ENCODE data around the gene GLB1L2. TPM values are rescaled to one million over a fixed set of nuclear protein-coding genes. Genes with fewer than 3 reads are reported as not detected.

GLB1L2 gene
- total RNA-seq, 2 donors from 2014 or later: 2.5 to 4.1 TPM

GRCh38 chr11:134417871-134418840 lies 86.4 kb downstream of the GLB1L2 start:
- H3K27me3 ChIP-seq (replicated peaks; ENCODE audit: insufficient read depth): peaks cover 3% of the 10 kb centered on the region
- no peak overlapping the region for H3K4me3 ChIP-seq
- ATAC-seq (ENCODE audit: insufficient number of reproducible peaks, low FRiP score, low read depth) (no peak), DNase-seq (ENCODE audit: low spot score) (no peak)
- H3K9me3 ChIP-seq: no peaks in the 10 kb centered on the region
- no peak for TF ChIP-seq CTCF (IDR thresholded peaks at IDR 0.05)
- no peak overlapping the region for H3K27ac ChIP-seq
- no peaks in the 10 kb centered on the region for H3K4me1 ChIP-seq (ENCODE audit: control insufficient read depth in 1 of 2, low read depth in 2 of 2)
- H3K36me3 ChIP-seq: no peaks in the 10 kb centered on the region

GRCh38 chr11:134423106-134423505 lies 91.3 kb downstream of the GLB1L2 start:
- ATAC-seq (ENCODE audit: insufficient number of reproducible peaks, low FRiP score, low read depth) (no peak), DNase-seq (ENCODE audit: low spot score) (no peak)
- Histone ChIP-seq H3K9me3 (no peaks in the 10 kb centered on the region), H3K27ac (no peak overlapping the region), H3K4me3 (no peak overlapping the region), H3K36me3 (no peaks in the 10 kb centered on the region), H3K4me1 (ENCODE audit: control insufficient read depth in 1 of 2, low read depth in 2 of 2) (no peaks in the 10 kb centered on the region), H3K27me3 (replicated peaks; ENCODE audit: insufficient read depth) (no peaks in the 10 kb centered on the region)
- TF ChIP-seq CTCF (IDR thresholded peaks at IDR 0.05): no peak

- no peaks in the 10 kb centered on the region for H3K9me3 ChIP-seq
- ATAC-seq (ENCODE audit: insufficient number of reproducible peaks, low FRiP score, low read depth): no peak
- H3K4me3 ChIP-seq: no peak overlapping the region
- H3K27me3 ChIP-seq (replicated peaks; ENCODE audit: insufficient read depth): no peaks in the 10 kb centered on the region
- TF ChIP-seq CTCF (IDR thresholded peaks at IDR 0.05): no peak
- H3K4me1 ChIP-seq (ENCODE audit: control insufficient read depth in 1 of 2, low read depth in 2 of 2): no peaks in the 10 kb centered on the region
- DNase-seq (ENCODE audit: low spot score): no peak
- no peak overlapping the region for H3K27ac ChIP-seq
- no peaks in the 10 kb centered on the region for H3K36me3 ChIP-seq
Observed at GRCh38 chr11:134425413-134425812, 93.6 kb downstream of the GLB1L2 start.

Other genes with a start within 250 kb of the GLB1L2 start
- 1 to 10 TPM; 7.4 to 9.2 TPM for gene NCAPD3, start 108.0 kb upstream of the GLB1L2 start, total RNA-seq
- gene VPS26B, start 107.3 kb upstream of the GLB1L2 start, total RNA-seq: 10 to 100 TPM; 37.8 to 45.1 TPM
- gene THYN1, start 78.6 kb upstream of the GLB1L2 start, total RNA-seq: 10 to 100 TPM; 31.1 to 44.2 TPM
- 10 to 100 TPM; 17.9 to 35.3 TPM for gene ACAD8, start 78.4 kb upstream of the GLB1L2 start, total RNA-seq
- gene GLB1L3, start 55.6 kb upstream of the GLB1L2 start, total RNA-seq: not detected
- gene B3GAT1, start 80.3 kb downstream of the GLB1L2 start, total RNA-seq: under 1 TPM in 1 of 2 donors, not detected in 1; 0.71 TPM